ENCODE results near the gene GPSM1. TPM values are rescaled to one million over a fixed set of nuclear protein-coding genes. Genes with fewer than 3 reads are reported as not detected.
"Not testable (repeated sequence)": the region's sequence is repeated elsewhere in the genome, so short reads cannot be mapped to it uniquely, and the experiment has no call there.

Gene GPSM1
- polyA plus RNA-seq, 1 donor from 2014 or later: not detected

DNA sequence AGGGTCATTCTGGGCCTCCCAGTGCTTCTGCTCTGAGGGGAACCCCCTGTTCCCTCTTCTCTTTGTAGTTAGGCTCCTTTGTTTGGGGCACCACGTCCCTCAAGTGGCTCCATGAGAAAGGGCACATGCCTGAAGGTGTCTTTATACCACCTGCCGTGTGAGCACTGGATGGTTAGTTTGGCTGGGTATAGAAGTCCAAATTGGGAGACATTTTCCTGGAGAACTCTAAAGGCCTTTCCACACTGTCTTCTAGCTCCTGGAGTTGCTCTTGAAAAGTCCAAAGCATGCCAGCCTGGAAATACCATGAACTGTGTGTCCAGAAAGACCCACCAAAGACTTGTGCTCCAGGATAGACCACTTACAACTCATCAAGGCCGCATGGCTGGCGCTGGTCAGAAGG is 12.4 kb upstream of the GPSM1 start:
- peaks cover 5 to 6% (median 6%) of the 10 kb centered on the region in 3 donors for H3K9me3 Mint-ChIP-seq
- H3K4me3 Mint-ChIP-seq: no peak overlapping the region
- peaks cover 16% of the 10 kb centered on the region for H3K27me3 Mint-ChIP-seq
- peaks cover 3% of the 10 kb centered on the region for H3K36me3 Mint-ChIP-seq
- peak overlapping the region in 2 of 3 donors; percentile 16 to 41 for H3K27ac Mint-ChIP-seq
- peaks cover 0 to 6% (median 1%) of the 10 kb centered on the region in 3 donors for H3K4me1 Mint-ChIP-seq

DNA sequence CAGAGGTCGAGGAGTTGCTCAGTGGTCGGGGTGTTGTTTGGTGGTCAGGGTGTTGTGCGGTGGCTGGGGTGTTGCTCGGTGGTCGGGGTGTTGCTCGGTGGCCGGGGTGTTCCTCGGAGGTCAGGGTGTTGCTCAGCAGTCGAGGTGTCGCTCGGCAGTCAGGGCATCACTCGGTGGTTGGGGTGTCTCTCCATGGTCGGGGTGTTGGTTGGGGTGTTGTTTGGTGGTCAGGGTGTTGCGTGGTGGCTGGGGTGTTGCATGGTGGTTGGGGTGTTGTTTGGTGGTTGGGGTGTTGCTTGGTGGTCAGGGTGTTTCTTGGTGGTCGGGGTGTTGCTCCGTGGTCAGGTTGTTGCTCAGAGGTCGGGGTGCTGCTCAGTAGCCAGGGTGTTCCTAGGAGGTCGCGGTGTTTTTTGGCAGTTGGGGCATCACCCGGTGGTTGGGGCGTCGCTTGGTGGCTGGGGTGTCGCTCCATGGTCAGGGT is 11.0 kb upstream of the GPSM1 start:
- peaks cover 5 to 6% (median 6%) of the 10 kb centered on the region in 3 donors for H3K9me3 Mint-ChIP-seq
- H3K27me3 Mint-ChIP-seq: peaks cover 16% of the 10 kb centered on the region
- H3K27ac Mint-ChIP-seq: peak overlapping the region in 1 of 3 donors; percentile 75
- H3K4me1 Mint-ChIP-seq: peaks cover 1 to 6% (median 5%) of the 10 kb centered on the region in 3 donors
- peaks cover 3% of the 10 kb centered on the region for H3K36me3 Mint-ChIP-seq
- H3K4me3 Mint-ChIP-seq: peak overlapping the region in 1 of 4 donors; percentile 74

DNA sequence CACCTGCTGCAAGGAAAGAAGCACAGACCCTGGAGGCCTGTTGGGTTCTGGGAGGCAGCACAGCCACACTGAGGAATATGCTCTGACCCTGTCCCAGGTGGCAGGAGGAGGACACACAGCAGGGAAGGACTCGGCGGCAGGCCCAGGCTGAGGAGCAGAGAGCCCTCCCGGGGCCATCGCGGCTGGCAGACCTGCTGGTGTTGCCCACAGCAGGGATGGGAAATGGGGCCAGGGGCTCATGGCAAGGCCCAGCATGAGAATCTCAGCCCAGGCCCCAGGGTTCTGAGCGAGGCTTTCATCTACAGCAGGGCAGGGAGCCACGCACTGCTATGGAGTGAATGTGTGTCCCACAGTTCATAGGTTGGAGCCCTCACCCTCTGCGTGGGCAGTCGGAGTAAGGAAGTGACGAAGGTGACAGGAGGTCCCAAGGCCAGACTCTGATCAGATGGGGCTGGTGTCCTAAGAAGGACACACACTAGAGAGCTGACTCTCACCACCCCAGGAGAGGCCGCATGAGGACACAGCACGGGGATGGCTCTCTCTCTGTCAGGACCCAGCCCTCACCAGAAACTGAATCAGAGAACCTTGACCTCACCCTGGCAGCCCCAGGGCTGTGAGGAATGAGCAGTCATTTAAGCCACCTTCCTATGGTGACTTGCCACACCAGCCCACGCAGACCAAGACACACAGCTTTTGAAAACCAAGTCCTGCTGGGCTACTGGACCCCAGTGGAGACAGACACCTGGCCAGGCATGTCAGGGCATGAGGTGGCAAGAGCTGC is 10.3 kb upstream of the GPSM1 start:
- Mint-ChIP-seq H3K27ac (no peak overlapping the region), H3K4me3 (peak overlapping the region in 1 of 4 donors; percentile 43)

DNA sequence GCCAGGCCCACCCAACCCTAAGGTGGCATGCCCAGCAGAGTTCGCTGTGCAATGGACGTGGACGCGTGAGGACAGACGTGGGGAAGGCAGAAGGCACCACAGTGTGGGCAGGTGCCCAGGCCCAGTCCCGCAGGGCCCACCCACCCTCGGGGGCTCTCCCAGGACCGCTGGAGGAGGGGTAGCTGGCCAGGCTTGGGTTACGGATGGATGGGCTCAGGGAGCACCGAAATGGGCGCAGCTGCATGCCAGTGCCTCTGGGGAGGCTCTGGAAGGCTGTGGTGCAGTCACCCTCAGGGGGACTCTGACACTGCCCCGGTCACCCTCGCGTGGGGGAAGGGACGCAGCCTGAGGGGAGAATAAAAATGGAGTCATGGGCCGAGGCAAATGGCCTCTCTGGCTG is 9.6 kb upstream of the GPSM1 start:
- Mint-ChIP-seq H3K27me3 (peaks cover 16% of the 10 kb centered on the region), H3K27ac (no peak overlapping the region), H3K4me1 (peaks cover 1 to 6% (median 5%) of the 10 kb centered on the region in 3 donors), H3K36me3 (peaks cover 3% of the 10 kb centered on the region), H3K4me3 (peak overlapping the region in 1 of 4 donors; percentile 43), H3K9me3 (peaks cover 5 to 6% (median 6%) of the 10 kb centered on the region in 3 donors)

More for the DNA sequence above, 10.3 kb upstream of the GPSM1 start:
- Mint-ChIP-seq H3K27me3 (peaks cover 16% of the 10 kb centered on the region), H3K4me1 (peaks cover 1 to 6% (median 5%) of the 10 kb centered on the region in 3 donors), H3K9me3 (peaks cover 5 to 6% (median 6%) of the 10 kb centered on the region in 3 donors), H3K36me3 (peaks cover 3% of the 10 kb centered on the region)

DNA sequence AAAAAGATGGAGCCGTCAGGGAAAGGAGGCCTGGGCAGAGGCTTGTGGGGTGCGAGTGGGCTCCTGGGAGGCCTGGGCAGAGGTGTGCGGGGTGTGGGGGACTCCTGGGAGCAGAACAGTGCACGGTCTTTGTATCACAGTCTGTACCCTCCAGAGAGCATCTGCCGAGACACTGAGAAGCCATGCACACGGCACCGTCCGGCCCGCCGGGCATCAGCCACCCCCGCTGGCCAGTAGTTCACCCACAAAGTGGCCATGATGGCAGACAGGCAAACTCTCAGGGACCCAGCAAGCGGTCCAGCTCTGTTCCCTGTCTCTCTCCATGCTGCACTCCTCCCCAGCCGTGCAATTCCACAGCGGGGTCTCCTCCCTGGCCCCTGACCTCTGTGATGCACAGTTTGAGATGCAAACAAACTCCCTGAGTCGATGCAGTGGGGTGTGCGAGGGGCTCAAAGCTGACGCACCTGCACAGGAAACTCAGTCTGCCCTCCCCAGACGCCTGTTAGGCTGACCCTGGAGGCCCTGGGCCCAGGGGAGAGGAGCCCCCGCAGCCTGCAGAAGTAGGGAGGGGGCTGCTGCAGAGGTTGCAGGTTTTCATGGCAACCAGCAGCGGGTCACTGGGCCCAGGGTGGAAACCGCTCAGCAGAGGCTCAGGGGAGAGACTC is 9.1 kb upstream of the GPSM1 start:
- H3K4me1 Mint-ChIP-seq: peaks cover 1 to 6% (median 5%) of the 10 kb centered on the region in 3 donors
- peaks cover 16% of the 10 kb centered on the region for H3K27me3 Mint-ChIP-seq

DNA sequence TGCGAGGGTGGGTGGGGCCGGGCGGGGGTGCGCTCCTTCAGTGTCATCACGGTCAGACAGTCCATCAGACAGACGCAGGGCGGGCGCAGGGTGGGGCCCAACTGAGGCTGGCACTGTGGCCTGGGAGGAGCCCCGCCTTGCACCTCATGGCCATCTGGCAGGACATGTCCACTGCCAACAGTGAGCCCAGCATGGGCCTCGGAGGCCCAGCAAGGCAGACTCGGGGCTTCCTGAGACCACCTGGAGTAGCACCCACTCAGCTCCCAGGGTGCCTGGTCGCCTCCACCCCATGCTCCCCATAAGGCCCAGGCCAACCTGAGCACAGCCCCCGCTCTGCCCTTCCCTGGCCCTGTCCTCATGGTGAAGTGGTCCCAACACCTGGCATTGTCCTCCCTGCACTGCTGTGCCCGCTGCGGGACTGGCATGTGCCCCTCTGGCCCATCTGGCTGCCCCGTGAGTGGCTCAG is 8.5 kb upstream of the GPSM1 start:
- peak overlapping the region in 1 of 4 donors; percentile 17 for H3K4me3 Mint-ChIP-seq
- peaks cover 16% of the 10 kb centered on the region for H3K27me3 Mint-ChIP-seq
- H3K9me3 Mint-ChIP-seq: peaks cover 5 to 6% (median 6%) of the 10 kb centered on the region in 3 donors
- peaks cover 1 to 6% (median 5%) of the 10 kb centered on the region in 3 donors for H3K4me1 Mint-ChIP-seq
- H3K36me3 Mint-ChIP-seq: peaks cover 3% of the 10 kb centered on the region
- no peak overlapping the region for H3K27ac Mint-ChIP-seq

More for the DNA sequence above, 9.1 kb upstream of the GPSM1 start:
- Mint-ChIP-seq H3K36me3 (peaks cover 3% of the 10 kb centered on the region), H3K27ac (no peak overlapping the region), H3K9me3 (peaks cover 5 to 6% (median 6%) of the 10 kb centered on the region in 3 donors), H3K4me3 (no peak overlapping the region)

DNA sequence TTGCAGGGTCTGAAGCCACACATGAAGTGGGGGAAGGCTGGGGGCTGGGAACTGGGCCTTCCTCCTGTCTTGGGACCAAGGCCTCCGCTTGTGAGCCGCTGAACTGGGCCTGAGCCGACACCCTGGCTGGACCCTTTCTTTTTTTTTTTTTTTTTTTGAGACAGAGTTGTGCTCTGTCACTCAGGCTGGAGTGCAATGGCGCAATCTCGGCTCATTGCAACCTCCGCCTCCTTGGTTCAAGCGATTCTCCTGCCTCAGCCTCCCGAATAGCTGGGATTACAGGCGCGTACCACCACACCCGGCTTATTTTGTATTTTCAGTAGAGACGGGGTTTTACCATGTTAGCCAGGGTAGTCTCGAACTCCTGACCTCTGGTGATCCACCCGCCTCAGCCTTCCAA is 8.1 kb upstream of the GPSM1 start:
- not testable (repeated sequence) for H3K9me3 Mint-ChIP-seq, H3K4me1 Mint-ChIP-seq, H3K36me3 Mint-ChIP-seq, H3K27ac Mint-ChIP-seq
- Mint-ChIP-seq H3K4me3 (peak overlapping the region in 1 of 4 donors; percentile 17), H3K27me3 (peaks cover 16% of the 10 kb centered on the region)

DNA sequence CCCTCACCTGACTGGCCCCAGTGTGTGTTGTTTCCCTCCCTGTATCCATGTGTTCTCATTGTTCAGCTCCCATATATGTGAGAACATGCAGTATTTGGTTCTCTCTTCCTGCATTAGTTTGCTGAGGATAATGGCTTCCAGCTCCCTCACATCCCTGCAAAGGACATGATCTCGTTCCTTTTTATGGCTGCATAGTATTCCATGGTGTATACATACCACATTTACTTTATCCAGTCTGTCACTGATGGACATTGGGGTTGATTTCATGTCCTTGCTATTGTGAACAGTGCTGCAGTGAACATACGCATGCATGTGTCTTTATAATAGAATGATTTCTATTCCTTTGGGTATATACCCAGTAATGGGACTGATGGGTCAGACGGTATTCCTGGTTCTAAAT is 7.4 kb upstream of the GPSM1 start:
- not testable (repeated sequence) for H3K4me1 Mint-ChIP-seq

DNA sequence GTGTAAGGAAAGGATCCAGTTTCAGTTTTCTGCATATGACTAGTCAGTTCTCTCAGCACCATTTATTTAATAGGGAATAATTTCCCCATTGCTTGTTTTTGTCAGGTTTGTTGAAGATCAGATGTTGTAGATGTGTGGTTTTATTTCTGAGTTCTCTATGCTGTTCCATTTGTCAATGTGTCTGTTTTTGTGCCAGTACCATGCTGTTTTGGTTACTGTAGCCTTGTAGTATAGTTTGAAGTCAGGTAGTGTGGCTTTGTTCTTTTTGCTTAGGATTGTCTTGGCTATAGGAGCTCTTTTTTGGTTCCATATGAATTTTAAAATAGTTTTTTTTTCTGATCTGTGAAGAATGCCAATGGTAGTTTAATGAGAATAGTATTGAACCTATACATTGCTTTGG is 6.4 kb upstream of the GPSM1 start:
- H3K4me1 Mint-ChIP-seq, H3K36me3 Mint-ChIP-seq, H3K27ac Mint-ChIP-seq, H3K4me3 Mint-ChIP-seq, H3K9me3 Mint-ChIP-seq: not testable (repeated sequence)
- H3K27me3 Mint-ChIP-seq: peaks cover 16% of the 10 kb centered on the region

More for the DNA sequence above, 7.4 kb upstream of the GPSM1 start:
- H3K36me3 Mint-ChIP-seq, H3K4me3 Mint-ChIP-seq, H3K9me3 Mint-ChIP-seq, H3K27ac Mint-ChIP-seq: not testable (repeated sequence)
- peaks cover 16% of the 10 kb centered on the region for H3K27me3 Mint-ChIP-seq

DNA sequence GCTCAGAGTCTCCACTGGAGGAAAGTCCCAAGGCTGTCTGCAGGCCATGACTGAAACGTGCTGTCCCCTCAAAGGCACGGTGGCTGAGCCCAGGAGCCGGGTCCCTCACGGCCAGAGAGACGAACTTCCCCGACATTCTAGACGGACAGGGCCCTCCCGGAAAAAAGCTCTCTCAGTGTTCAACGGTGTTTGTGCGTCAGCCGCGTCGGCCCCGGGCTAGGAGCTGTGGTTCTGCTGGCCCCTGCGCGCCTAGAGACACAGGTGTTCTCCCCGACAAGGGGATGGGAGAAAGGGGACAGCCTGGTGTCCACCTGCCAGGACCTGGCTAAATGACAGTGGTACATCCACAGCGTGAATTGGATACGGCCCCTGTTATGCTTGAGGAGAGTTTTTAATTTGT is 5.8 kb upstream of the GPSM1 start:
- no peaks in the 10 kb centered on the region for H3K36me3 Mint-ChIP-seq
- peaks cover 11% of the 10 kb centered on the region for H3K27me3 Mint-ChIP-seq
- H3K4me1 Mint-ChIP-seq: peaks cover 0 to 6% (median 5%) of the 10 kb centered on the region in 3 donors
- H3K27ac Mint-ChIP-seq: no peak overlapping the region
- H3K4me3 Mint-ChIP-seq: no peak overlapping the region
- H3K9me3 Mint-ChIP-seq: no peaks in the 10 kb centered on the region

DNA sequence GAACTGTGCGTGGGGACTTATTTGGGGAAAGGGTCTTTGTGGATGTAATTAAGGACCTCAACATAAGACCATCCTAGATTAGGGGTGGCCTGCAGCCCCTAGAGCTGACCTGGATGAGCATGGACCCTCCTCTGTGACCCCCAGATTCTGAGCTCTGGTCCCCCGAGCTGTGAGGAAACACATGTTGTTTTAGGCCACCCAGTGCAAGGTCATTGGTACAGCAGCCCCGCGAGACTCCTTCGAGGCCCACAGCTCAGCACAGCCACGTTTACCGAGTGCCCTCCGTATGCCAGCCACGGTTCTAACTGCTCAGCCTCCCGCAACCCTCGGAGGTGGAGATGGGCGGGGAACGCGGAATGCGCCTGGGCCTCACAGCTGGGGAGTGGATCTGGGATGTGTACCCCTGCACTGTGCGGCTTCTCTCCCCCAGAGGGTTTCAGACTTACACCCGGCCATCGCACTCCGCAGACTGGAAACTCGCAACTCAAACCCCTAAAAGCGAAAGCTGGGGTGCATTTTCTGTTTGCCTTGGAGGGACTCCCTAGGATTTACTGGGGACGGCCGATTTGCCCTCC is 4.5 kb upstream of the GPSM1 start:
- H3K27me3 Mint-ChIP-seq: peaks cover 3% of the 10 kb centered on the region
- peaks cover 0 to 5% (median 2%) of the 10 kb centered on the region in 3 donors for H3K4me1 Mint-ChIP-seq
- no peaks in the 10 kb centered on the region for H3K9me3 Mint-ChIP-seq
- no peak overlapping the region for H3K4me3 Mint-ChIP-seq
- no peaks in the 10 kb centered on the region for H3K36me3 Mint-ChIP-seq
- H3K27ac Mint-ChIP-seq: no peak overlapping the region

DNA sequence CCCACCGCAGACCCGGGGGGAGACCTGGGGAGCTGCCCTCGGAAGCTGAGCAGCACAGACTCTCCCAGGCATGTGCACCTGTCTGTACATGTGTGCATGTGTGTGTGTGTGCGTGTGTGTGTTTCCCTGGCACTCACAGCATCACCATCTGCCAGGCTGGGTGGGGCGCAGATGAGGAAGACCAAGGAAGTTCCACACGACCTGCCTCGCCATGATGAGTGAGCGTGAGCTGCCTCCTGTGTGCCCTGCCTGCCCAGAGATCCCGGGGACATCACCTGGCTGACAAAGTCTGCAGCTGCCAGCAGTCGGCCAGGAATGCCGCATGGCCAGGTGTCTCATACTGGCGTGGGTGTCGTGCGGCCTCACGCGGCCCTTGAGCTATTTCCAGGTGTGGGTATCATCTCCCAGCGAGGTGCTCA is 4.0 kb upstream of the GPSM1 start:
- no peaks in the 10 kb centered on the region for H3K9me3 Mint-ChIP-seq
- H3K27me3 Mint-ChIP-seq: peaks cover 2% of the 10 kb centered on the region
- no peak overlapping the region for H3K4me3 Mint-ChIP-seq
- no peaks in the 10 kb centered on the region for H3K36me3 Mint-ChIP-seq
- peaks cover 0 to 5% (median 0%) of the 10 kb centered on the region in 3 donors for H3K4me1 Mint-ChIP-seq
- no peak overlapping the region for H3K27ac Mint-ChIP-seq

DNA sequence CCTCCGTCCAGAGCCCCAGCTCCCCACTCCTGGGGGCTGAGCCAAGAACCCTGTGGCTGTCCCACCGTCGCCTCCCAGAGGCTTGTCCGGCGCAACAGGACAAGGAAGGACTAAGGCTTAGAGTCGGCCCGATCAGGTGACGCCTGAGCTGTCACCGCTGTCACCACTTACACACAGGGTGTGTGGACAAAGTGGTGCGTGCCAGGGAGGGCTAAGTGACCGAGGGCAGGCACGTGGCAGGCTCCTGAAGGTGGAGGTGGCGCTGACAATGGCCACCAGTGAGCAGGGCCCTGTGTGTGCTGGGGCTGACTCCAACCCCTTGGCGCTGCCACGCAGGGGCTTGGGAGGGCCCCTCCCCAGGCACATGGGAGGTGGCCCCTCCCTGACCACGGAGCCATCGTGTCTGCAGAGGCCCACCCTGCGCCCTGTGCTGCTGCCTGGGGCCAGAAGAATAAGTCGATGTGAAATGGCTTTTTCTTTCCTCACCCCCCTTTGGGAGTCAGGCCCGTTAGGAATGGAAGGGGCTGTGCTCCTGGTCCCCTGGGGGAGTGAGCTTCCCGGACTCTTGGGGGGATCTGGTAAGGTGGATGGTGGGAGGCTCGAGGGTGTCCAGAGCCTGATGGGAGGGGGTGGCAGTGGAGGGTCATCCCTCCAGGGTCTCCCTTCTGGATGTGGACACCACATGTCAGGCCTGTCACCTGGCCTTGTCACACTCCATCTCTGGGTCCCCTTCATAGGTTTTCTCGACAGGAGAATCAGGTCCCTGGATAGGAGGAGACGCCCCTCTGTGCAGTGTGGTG is 2.6 kb upstream of the GPSM1 start:
- no peaks in the 10 kb centered on the region for H3K9me3 Mint-ChIP-seq
- no peak overlapping the region for H3K27ac Mint-ChIP-seq
- peaks cover 12% of the 10 kb centered on the region for H3K27me3 Mint-ChIP-seq
- no peak overlapping the region for H3K4me3 Mint-ChIP-seq
- peaks cover 0 to 5% (median 0%) of the 10 kb centered on the region in 3 donors for H3K4me1 Mint-ChIP-seq
- H3K36me3 Mint-ChIP-seq: no peaks in the 10 kb centered on the region

DNA sequence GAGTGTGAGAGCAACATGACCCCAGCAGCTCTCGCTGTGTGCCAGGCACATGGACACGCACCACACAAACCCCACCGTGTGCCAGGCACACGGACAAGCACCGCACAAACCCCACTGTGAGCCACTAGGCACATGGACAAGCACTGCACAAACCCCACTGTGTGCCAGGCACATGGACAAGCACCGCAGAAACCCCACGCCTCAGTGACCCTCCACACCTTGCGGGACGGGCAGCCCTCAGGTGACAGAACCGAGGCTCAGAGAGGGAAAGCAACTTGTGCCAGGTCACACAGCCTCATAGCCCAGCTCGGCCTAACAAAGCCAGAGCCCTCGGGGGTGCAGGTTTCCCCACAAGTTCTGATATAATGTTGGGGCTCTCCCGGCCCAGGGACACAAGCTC is 2.0 kb upstream of the GPSM1 start:
- peaks cover 12% of the 10 kb centered on the region for H3K27me3 Mint-ChIP-seq
- peaks cover 0 to 5% (median 0%) of the 10 kb centered on the region in 3 donors for H3K4me1 Mint-ChIP-seq
- no peaks in the 10 kb centered on the region for H3K36me3 Mint-ChIP-seq
- no peak overlapping the region for H3K27ac Mint-ChIP-seq
- no peak overlapping the region for H3K4me3 Mint-ChIP-seq
- H3K9me3 Mint-ChIP-seq: no peaks in the 10 kb centered on the region

Data from IgD-negative memory B cell (primary cell).